HG03025 (cell line): Measurements from ENCODE around the gene ABHD17A.

ENCODE experiments used
- ATAC-seq: cut with Tn5 transposase; IDR thresholded peaks from one replicate; pipeline ENCODE4 v1.9.1; 2021; ENCODE audit warnings: mild to moderate bottlenecking, moderate library complexity; ENCODE audit not compliant: unreplicated experiment, low FRiP score

ABHD17A gene

DNA sequence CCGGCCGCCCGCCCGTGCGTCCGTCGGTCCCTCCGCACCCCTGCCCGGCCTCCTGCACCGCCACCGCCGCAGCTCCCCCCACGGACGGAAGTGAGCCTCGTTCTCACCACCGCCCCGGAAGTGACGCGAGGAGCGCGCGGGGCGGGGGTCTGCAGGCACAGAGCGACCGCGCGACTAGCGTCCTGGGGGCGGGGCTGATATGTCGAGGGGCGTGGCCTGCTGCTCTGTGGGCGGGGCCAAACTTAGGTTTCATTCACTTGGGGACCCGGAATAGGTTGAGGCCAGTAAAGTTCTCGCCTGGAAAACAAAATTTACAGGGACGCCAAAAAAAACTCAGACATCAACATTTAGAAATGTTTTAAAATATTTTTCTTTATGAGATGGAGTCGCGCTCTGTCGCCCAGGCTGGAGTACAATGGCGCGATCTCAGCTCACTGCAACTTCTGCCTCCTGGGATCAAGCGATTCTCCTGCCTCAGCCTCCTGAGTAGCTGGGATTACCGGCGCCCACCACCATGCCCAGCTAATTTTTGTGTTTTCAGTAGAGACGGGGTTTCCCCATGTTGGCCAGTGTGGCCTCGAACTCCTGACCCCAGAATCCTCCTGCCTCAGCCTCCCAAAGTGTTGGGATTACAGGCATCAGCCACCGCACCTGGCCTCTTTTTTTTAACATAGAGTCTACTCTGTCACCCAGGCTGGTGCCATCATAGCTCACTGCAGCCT is at the start of gene ABHD17A:
Gene ABHD17A, minus strand, starts transcription at position 99 of the 722 bp plus-strand sequence. CDS start 3,930 bp downstream, outside the sequence.
- peak; percentile 51 for ATAC-seq

DNA sequence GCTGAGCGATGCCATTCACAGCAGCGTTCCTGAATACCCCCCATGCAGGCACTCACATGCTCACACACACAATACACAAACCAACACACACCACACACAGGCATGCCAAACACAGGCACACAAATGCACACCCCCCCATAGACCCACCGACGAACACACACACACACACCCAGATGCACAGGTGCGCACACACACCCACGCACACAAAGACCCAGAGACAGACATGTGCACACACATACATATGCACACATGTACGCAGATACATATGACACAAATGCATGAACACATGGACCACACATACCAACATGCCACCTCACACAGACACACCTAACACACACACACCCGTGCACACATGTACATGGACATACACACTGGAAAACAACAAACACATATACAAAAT is 48.6 kb upstream of the ABHD17A start:
- no peak for ATAC-seq

DNA sequence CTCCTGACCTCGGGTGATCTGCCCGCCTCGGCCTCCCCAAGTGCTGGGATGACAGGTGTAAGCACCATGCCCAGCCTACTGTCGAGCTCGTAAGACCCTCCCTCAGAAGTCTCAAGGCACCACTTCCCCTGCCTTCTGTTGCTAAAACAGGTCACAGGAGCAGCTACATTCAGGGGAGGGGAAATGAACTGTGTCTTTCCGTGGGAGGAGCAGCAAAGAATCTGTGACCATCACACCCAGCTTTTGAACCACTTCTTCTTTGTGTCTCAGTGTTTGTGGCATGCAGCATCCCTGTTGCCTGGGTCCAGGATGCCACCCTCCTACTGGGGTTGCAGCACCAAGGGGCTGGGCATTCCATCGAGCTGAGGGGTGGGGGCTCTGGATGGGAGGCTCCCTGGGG is 47.9 kb upstream of the ABHD17A start:
- no peak for ATAC-seq

DNA sequence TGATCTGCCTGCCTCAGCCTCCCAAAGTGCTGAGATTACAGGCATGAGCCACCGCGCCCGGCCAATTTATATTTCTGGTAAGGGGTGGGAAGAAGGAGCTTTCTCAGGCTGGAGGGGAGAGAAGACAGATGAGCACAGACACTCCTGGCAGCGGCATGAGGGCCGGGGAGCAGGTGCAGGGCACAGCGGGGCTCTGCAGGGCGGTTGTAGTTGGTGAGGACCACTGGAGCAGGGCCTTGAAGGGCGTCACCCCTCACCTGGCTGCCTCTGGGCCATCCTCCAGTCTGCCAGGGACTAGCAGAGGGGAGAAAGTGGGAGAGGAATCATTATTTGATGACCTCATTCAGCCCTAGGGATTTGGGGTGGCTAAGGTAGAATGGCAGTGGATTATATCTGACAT is 47.1 kb upstream of the ABHD17A start:
- no peak for ATAC-seq

DNA sequence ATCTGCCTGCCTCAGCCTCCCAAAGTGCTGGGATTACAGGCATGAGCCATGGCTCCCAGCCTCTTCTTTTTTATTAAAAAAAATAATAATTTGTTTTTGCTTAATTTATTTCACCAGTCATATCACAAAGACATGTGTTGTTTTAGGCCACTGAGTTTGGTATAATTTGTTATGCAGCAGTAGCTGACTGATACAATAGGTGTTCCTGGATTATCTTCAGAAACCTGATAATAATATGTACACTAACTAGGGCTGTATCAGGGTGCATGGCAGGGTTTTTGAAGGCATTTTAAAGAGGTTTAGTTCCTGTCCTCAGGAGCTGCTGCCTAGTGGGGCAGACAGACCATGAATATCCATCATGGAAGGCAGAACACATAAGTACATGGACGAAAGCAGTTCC is 46.1 kb upstream of the ABHD17A start:
- ATAC-seq = no peak

DNA sequence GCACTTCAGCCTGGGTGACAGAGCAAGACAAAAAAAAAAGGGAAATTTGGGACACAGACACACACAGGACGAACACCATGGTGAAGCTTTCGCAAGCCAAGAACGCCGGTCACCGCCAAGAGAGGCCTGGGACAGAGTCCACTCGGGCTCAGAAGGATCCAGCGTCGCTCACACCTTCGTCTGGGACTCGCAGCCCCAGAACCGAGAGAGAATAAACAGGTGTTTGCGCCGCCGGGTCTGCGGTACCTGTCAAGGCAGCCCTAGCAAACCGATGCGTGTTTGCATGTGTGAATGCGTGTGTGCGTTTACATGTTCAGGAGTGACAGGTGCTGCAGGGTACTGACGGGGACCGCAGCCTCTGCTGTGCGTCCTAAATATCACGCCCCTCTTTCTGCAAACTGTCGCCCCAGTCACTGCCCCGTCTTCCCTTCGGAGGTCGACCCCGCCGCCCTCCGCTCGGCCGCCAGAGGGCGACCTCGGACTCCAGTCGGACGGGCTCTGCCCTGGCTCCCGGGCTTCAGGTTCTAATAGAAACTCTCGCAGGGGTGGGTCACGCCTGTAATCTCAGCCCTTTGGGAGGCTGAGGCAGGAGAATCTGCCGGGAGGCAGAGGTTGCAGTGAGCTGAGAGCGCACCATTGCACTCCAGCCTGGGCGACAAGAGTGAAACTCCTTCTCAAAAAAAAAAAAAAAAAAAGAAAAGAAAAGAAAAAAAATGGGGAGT is 43.9 kb upstream of the ABHD17A start:
- no peak for ATAC-seq

DNA sequence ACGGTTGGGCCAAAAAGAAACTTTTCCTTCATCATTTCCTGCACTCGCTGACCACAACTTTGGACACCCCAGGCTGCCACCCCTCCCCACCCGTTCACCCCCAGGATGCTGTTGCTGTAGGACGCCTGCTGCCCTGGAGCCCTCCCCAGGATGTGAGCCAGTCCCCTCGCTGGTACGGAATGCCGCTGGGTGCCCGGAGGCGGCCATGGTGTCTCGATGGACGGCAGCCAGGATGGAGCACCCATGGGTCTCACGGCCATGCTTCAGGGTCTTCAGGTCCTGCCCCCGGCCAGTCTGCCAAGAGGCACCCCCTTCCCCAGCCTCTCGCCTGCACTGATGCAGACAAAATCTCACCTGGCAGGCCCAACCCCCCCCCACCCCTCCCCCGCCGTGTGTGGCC is 40.2 kb upstream of the ABHD17A start:
- ATAC-seq = no peak

DNA sequence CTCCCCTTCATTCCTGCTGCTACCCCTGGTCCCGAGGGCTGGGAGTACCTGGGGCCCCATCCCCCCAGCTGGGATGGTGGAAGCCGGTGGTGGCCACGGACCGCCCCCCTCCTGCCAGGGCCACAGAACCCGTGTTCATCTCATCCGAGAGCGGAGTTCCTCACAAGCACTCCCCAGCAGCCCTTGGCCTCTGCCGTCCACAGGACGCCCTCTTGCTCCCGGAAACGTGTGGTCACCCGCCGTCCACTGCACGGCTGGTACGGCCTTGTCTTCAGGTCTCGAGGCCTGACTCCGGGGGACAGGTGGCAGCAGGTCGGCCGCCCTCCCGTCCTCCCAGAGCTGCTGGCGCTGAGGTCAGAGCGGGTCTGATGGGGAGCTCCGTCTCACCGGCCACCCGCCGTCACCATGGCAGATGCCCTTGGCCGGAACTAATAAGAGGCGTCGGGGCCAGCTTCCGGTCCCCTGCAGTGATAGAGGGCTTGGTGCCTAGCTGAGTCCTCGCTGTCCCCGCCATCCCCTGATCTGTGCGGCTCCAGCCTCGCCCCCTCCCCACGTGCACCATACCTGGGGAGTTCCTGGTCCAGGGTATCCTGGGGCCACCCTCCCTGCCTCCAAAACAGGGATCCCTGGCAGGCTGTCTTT is 39.1 kb upstream of the ABHD17A start:
- ATAC-seq = no peak

DNA sequence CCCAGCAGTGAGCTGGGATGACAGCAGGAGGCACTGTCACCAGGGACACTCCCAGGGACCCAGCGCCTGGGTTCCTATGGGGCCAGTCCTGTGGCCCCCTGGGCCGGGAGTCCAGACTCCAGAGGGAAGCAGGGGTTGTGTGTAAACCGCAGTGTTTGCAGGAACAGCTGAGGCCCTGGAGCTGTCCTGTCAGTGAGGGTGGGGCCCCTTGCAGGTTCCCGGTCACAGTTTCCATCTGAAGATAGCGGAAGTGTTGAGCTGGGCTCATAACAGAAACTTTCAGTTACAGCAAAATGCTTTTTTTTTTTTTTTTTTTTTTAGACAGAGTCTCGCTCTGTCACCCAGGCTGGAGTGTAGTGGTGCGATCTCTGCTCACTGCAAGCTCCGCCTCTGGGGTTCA is 38.0 kb upstream of the ABHD17A start:
- no peak for ATAC-seq

DNA sequence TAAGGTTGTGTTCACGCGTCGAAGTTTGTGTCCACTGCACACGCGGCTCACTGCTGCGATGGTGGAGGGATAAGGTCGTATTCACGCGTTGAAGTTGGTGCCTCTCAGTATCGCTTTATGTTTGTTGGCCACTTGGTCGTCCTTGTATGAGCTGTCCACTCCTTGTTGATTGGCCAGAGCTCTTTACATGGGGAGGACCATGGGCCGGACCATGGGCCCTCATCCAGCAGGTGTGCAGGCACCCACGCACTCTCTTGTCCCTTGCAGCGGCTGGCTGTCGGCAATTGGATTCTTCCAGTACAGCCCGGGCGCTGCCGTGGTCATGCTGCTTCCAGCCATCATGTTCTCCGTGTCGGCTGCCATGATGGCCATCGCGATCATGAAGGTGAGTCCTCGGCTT is 37.5 kb upstream of the ABHD17A start:
- ATAC-seq = no peak

DNA sequence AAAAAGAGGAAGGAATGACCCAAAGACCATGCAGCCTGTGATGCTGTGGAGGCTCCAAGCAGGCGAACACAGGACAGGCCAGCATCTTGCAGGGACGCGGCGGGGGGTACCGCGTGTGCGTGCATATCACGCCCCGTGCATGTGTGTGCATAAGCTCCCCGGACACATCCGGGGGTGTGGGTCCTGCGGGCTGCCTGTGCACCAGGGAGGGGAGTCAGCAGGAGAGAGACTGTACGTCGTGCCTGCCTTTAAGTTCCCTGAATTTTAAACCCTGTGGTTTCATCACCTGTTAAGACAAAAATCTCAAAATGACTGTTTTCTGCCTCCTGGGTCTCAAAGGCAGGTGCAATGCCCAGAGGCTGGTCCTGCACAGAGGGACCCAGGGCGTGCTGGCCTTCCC is 36.5 kb upstream of the ABHD17A start:
- ATAC-seq = no peak

DNA sequence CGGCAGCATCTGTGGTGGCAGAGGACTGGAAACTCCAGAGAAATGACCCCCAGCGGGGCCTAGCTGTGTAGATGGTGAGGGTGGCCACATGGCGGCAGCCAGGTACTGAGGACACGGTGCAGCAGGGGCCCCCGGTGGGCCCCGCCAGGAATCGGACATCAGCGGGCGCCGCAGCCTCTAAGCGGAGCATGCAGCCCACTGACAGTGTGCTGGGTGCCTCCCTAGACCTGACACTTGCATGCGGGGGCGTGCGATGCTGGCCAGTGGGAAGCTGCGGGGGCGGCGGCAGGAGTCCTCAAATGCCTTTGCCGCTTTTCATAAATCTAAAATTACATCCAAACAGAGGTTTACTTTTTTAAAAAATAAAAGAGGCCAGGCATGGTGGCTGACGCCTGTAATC is 36.0 kb upstream of the ABHD17A start:
- no peak for ATAC-seq

DNA sequence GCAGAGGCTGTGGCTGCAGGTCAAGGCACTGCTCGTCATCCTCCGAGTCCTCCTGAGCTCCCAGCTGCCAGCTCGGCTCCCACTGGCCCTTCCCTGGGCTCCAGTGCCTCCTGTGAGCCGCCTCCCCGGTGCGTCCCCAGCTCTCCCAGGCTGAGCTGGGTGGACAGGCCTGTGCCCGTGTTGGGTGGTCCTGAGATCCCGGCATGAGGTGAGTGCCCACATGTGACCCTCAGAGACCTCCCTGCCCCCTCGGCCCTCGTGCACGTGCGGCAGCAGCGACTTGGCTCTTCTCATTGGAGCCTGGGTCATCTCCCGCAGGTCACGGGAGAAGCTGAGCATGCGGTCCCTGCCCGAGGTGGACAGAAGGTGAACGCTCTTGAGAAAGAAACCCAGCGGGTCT is 35.3 kb upstream of the ABHD17A start:
- ATAC-seq = no peak

DNA sequence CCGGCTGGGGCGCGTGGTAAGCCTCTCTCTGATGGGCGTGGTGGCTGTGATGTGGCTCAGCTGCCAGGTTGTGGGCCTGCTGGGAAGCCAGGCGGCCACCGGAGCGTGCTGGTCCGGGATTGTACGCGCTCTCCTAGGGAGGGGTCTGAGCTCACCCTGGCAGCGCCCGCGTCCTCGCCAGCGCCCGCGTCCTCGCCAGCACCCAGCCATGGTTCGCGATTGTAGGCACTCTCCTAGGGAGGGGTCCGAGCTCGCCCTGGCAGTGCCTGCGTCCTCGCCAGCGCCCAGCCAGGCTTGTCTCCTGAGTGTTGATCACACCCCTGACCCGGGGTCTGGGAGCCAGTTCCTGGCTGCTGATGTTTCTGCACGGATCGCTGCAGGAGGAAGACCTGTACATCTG is 33.7 kb upstream of the ABHD17A start:
- no peak for ATAC-seq

DNA sequence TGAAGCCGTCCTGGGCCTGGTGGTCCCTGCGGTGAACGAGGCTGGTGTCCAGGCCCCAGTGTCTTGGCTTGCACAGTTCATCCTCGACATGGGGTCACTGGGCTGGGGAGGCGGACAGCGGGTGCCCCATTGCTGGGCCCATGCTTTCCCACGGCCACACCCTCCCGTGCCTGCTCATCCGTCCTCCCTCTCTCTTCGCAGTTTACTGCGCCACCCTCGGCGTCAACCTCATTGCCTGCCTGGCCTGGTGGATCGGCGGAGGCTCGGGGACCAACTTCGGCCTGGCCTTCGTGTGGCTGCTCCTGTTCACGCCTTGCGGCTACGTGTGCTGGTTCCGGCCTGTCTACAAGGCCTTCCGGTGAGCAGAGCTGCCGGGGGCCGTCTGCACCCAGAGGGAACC is 32.6 kb upstream of the ABHD17A start:
- ATAC-seq = no peak

DNA sequence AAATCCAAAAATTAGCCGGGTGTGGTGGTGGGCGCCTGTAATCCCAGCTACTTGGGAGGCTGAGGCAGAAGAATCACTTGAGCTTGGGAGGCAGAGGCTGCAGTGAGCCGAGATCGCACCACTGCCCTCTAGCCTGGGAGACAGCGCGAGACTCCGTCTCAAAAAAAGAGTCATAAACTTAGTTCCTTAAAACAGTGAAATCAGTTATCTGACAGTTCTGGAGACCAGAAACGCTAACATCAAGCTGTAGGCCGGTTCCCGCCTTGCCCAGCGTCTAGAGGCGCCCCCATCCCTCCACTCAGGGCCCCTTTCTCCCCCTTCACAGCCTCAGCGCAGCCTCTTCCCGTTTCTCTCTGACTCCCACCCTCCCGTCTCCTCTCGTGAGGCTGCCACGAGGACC is 31.9 kb upstream of the ABHD17A start:
- no peak for ATAC-seq

DNA sequence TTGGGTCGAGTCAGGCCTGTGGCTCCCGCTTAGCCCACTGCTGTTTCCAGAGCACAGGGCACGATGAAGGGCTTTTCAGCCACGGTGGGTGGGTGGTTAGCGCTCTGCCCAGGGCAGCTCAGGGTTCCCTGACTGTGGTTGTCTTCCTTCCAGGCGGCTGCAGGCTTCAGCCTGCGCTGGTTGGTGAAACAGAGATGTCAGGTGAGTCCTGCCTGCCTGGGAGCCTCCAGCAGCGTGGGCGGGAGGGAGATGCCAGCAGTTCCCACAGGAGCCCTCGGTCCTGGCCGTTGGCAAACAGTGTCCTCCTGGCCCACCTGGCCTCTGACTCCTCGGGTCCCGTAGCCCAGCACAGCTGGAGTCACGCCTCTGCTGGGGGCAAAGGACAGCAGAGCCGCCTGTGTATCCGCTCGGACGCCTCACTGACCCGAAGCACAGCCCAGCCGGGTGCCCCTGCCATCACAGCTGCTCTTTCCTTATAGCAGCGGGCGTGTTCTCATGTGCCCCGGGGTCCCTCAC is 29.6 kb upstream of the ABHD17A start:
- ATAC-seq = no peak

DNA sequence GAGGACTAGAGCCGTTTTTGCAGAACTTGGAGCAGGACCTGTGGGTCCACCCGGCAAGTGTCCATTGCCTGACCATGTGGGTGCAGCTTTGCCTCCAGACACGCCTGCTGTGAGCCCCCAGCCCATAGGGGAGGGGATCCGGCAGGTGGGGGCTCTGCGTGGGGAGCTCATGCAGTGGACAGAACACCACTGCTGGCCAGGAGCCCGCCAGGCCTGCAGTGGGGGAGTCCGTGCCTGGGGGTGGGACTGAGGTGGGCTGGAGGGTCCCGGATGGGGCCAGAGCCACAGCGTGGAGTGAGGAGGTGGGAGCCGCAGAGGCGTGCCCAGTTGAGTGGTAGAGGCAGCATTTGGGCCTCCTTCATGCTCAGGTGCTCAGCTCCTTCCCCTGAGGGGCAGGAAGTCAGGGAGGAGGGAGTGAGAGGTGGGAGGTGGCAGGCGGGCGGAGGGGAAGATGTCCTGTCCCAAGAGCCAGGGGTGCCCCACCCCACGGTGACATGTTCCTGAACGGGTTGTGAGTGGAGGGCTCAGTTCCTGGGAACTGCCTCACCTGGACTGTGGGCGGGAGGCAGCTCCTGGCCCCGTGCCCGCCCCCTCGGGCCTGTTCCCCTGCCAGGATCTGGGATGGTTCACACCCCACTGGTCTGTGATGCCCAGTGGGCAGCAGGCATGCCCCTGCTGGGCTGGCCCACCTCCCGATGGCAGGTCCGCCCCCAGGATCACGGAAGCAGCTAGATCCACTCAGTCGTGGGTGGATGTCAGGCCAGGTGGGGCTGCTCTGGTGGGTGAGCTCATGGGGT is 28.7 kb upstream of the ABHD17A start:
- no peak for ATAC-seq

DNA sequence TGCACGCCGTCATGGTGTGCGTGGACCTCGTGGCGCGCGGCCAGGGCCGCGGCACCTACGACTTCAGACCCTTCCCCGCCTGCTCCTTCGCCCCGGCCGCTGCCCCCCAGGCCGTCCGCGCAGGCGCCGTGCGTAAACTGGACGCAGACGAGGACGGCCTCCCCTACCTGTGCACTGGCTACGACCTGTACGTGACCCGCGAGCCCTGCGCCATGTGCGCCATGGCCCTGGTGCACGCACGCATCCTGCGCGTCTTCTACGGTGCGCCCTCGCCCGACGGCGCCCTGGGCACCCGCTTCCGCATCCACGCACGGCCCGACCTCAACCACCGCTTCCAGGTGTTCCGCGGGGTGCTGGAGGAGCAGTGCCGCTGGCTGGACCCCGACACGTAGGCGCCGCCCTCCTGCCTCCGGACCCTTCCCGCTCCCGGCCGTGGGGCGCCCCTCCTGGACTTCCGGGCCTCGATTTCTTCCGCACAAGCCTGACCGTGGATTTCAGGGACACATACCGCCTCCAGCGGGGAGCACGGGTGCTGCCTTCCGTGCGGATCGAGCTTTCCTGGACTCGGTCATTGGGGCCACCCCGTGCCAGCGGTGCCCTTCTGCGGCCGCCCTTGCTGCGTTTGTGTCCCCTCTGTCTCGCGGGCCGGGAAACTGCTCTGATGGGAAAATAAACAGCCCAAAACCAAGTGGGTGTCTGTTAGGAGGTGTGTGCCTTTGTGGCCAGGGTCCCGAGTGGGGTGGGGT is 27.6 kb upstream of the ABHD17A start:
- ATAC-seq = no peak

DNA sequence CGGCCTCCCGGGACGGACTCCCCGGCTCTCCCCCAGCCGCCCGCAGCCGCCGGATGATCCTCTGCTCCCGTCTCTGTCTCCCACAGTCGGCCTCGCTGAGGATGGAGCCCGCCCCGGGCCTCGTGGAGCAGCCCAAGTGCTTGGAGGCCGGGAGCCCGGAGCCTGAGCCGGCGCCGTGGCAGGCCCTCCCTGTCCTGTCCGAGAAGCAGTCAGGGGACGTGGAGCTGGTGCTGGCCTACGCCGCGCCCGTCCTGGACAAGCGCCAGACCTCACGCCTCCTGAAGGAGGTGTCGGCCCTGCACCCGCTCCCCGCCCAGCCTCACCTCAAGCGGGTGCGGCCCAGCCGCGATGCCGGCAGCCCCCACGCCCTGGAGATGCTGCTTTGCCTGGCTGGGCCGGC is 26.7 kb upstream of the ABHD17A start:
- ATAC-seq = no peak
